Cardiac muscle cell (in vitro differentiated cells and primary cell): ENCODE data around the gene YPEL1. TPM values are rescaled to one million over a fixed set of nuclear protein-coding genes. Genes with fewer than 3 reads are reported as not detected.

ENCODE experiments used
- DNase-seq, 2 donors: peaks; one replicate each; pipeline versions ENCODE4 v3.0.0 to v3.0.0-alpha.2; 2010 to 2017; ENCODE audit warnings: low read depth in 1 of 2, low spot score in 1 of 2
- H3K27ac ChIP-seq: fragments of 200-600 bp; sonication (generic); 2 replicates; pipeline ENCODE4 v1.5.1; 2016
- H3K27me3 ChIP-seq: fragments of 200-600 bp; sonication (generic); 2 replicates; pipeline ENCODE4 v1.6.0; 2016; ENCODE audit warnings: control low read depth
- H3K36me3 ChIP-seq: fragments of 200-600 bp; sonication (generic); 2 replicates; pipeline ENCODE4 v1.5.1; 2016; ENCODE audit warnings: control low read depth
- H3K4me1 ChIP-seq: fragments of 200-600 bp; sonication (generic); 2 replicates; pipeline ENCODE4 v1.8.1; 2017; ENCODE audit warnings: low read depth, mild to moderate bottlenecking, mixed run types
- H3K4me3 ChIP-seq: fragments of 200-600 bp; sonication (generic); 2 replicates; pipeline ENCODE4 v1.5.1; 2016; ENCODE audit warnings: mild to moderate bottlenecking
- H3K9me3 ChIP-seq: fragments of 200-600 bp; sonication (generic); 2 replicates; pipeline ENCODE4 v1.5.1; 2017; ENCODE audit warnings: low read depth, mild to moderate bottlenecking, control low read depth
- CTCF ChIP-seq: IDR thresholded peaks from 2 replicates; pipeline ENCODE4 v1.5.1; 2012; ENCODE audit warnings: low read depth, mild to moderate bottlenecking, low read length
- polyA plus RNA-seq: library from polyadenylated mRNA; unstranded; fragments of >200 nt; fragmentation: Nextera tagmentation; extraction: Ambion mirVana; gene quantifications from 2 replicates; pipeline ENCODE4 v1.2.1, GENCODE V29; 2016
- total RNA-seq: library from RNA; depleted of rRNA; stranded (reverse); fragments of >200 nt; gene quantifications from 2 replicates; pipeline ENCODE4 v1.2.3, GENCODE V29; 2016

The YPEL1 gene
- total and polyA plus RNA-seq, 2 experiments from 2014 or later, result 20.4 to 22.4 TPM

- Histone ChIP-seq H3K27ac (no peak overlapping the region), H3K4me3 (no peak overlapping the region), H3K9me3 (no peaks in the 10 kb centered on the region), H3K36me3 (no peaks in the 10 kb centered on the region), H3K27me3 (no peaks in the 10 kb centered on the region), H3K4me1 (peaks cover 10% of the 10 kb centered on the region)
- DNase-seq, result no peak
- no peak for TF ChIP-seq CTCF
Measured at GRCh38 chr22:21710156-21710555, 25.4 kb downstream of the YPEL1 start.

DNA sequence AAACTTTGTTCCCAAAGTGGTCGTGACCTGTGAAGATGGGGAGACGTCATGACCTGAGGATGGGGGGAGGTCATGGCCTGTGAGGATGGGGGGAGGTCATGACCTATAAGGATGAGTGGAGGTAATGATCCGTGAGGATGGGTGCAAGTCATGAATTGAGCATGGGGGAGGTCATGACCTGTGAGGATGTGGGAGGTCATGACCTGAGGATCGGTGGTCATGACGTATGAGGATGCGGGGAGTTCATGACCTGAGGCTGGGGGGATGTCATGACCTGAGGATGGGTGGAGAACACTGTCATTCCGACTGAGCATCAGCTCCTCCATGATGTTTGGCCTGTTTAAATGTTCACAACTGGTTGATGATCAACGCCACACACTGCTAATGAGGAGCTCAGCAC is 25.9 kb downstream of the YPEL1 start:
- no peak for TF ChIP-seq CTCF
- peaks cover 10% of the 10 kb centered on the region for H3K4me1 ChIP-seq

GRCh38 chr22:21708960-21709359 is 26.6 kb downstream of the YPEL1 start:
- no peak for DNase-seq
- H3K27ac ChIP-seq, result no peak overlapping the region
- no peak for TF ChIP-seq CTCF
- H3K36me3 ChIP-seq, result no peaks in the 10 kb centered on the region
- H3K4me1 ChIP-seq, result peaks cover 10% of the 10 kb centered on the region
- no peak overlapping the region for H3K4me3 ChIP-seq
- no peaks in the 10 kb centered on the region for H3K9me3 ChIP-seq
- H3K27me3 ChIP-seq, result no peaks in the 10 kb centered on the region

More for the DNA sequence above, 25.9 kb downstream of the YPEL1 start:
- no peak overlapping the region for H3K4me3 ChIP-seq
- H3K27ac ChIP-seq, result no peak overlapping the region
- no peaks in the 10 kb centered on the region for H3K9me3 ChIP-seq
- no peak for DNase-seq
- no peaks in the 10 kb centered on the region for H3K27me3 ChIP-seq
- H3K36me3 ChIP-seq, result no peaks in the 10 kb centered on the region

GRCh38 chr22:21707677-21708076 is 27.9 kb downstream of the YPEL1 start:
- no peaks in the 10 kb centered on the region for H3K36me3 ChIP-seq
- peaks cover 7% of the 10 kb centered on the region for H3K4me1 ChIP-seq
- peak in 1 of 2 donors; percentile 14 for DNase-seq
- H3K9me3 ChIP-seq, result no peaks in the 10 kb centered on the region
- no peak overlapping the region for H3K4me3 ChIP-seq
- no peak for TF ChIP-seq CTCF
- H3K27ac ChIP-seq, result peak overlapping the region; percentile 8
- H3K27me3 ChIP-seq, result no peaks in the 10 kb centered on the region

DNA sequence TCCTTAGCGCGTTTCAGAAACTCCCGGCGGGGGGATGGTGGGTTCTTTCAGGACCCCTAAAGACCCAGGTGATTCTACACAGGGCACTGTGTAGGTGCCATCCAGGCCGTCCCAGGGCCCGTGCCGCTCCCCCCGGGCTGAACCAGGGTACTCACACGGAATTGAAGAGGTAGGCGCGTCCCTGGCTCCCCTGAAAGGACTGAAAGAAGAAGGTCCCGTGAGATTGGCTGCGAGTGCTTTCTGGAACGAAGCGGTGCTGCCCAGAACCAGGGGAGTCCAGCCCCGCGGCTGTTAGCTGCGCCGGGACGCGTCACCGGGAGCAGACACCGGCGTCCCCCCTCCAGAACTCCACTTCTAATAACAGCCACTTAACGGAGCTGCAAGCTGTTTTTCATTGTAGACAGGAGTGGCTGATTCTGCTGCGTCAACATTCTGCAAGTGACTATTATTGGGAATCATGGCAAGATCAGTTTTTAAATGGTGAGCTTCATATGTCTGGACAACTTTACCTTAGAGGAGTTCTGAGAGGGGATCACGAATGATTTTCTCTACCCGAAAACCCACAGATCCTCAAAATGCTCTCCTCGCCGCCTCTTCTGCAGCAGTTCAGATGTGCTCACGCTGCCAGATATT is 31.8 kb downstream of the YPEL1 start:
- Histone ChIP-seq H3K9me3 (no peaks in the 10 kb centered on the region), H3K4me1 (peaks cover 7% of the 10 kb centered on the region), H3K36me3 (no peaks in the 10 kb centered on the region), H3K27ac (no peak overlapping the region), H3K4me3 (no peak overlapping the region), H3K27me3 (no peaks in the 10 kb centered on the region)
- no peak for DNase-seq
- no peak for TF ChIP-seq CTCF
